Trophoblast cell (in vitro differentiated cells and primary cell): ENCODE measurements around the gene KLHL6.

Experiments
- DNase-seq, 2 donors: peaks; one replicate each; pipeline ENCODE4 v3.0.0-alpha.2; 2016
- H2AFZ ChIP-seq: 2 replicates; pipeline ENCODE4 v1.6.1; 2013; ENCODE audit warnings: low read length, moderate library complexity, mild to moderate bottlenecking; ENCODE audit not compliant: insufficient read depth, poor library complexity
- H2AK5ac ChIP-seq: 2 replicates; pipeline ENCODE4 v1.6.1; 2013; ENCODE audit warnings: mild to moderate bottlenecking, low read length
- H2BK120ac ChIP-seq: 2 replicates; pipeline ENCODE4 v1.6.1; 2013; ENCODE audit warnings: low read length, mild to moderate bottlenecking, moderate library complexity; ENCODE audit not compliant: insufficient read depth, poor library complexity
- H2BK12ac ChIP-seq: 2 replicates; pipeline ENCODE4 v1.6.1; 2013; ENCODE audit warnings: mild to moderate bottlenecking, low read length, moderate library complexity
- H2BK5ac ChIP-seq: 2 replicates; pipeline ENCODE4 v1.6.1; 2013; ENCODE audit warnings: low read length, low read depth, moderate library complexity, mild to moderate bottlenecking; ENCODE audit not compliant: poor library complexity
- H3K14ac ChIP-seq: 2 replicates; pipeline ENCODE4 v1.6.1; 2013; ENCODE audit warnings: mild to moderate bottlenecking, low read length
- H3K18ac ChIP-seq: 2 replicates; pipeline ENCODE4 v1.6.1; 2013; ENCODE audit warnings: mild to moderate bottlenecking, low read length
- H3K23ac ChIP-seq: 2 replicates; pipeline ENCODE4 v1.6.1; 2013; ENCODE audit warnings: low read length
- H3K27ac ChIP-seq: 2 replicates; pipeline ENCODE4 v1.5.1; 2013; ENCODE audit warnings: low read depth, mild to moderate bottlenecking, inconsistent platforms, low read length, moderate library complexity
- H3K27me3 ChIP-seq: 2 replicates; pipeline ENCODE4 v1.6.1; 2013; ENCODE audit warnings: inconsistent platforms, mild to moderate bottlenecking, low read length, moderate library complexity; ENCODE audit not compliant: insufficient read depth
- H3K36me3 ChIP-seq, 2 experiments: 1 replicate in 1 of 2; 2 replicates in 1 of 2; pipeline ENCODE4 v1.6.1; 2013; ENCODE audit warnings: low read length in 2 of 2, mild to moderate bottlenecking in 2 of 2, moderate library complexity in 1 of 2; ENCODE audit not compliant: insufficient read depth in 2 of 2, control insufficient read depth in 1 of 2
- H3K4ac ChIP-seq: 2 replicates; pipeline ENCODE4 v1.6.1; 2013; ENCODE audit warnings: low read depth, mild to moderate bottlenecking, low read length, moderate library complexity
- H3K4me1 ChIP-seq, 2 experiments: 1 replicate in 1 of 2; 2 replicates in 1 of 2; pipeline ENCODE4 v1.6.1; 2013; ENCODE audit warnings: low read length in 2 of 2, mild to moderate bottlenecking in 2 of 2, moderate library complexity in 1 of 2; ENCODE audit not compliant: insufficient read depth in 2 of 2, control insufficient read depth in 1 of 2
- H3K4me2 ChIP-seq: 2 replicates; pipeline ENCODE4 v1.6.1; 2013; ENCODE audit warnings: inconsistent platforms, mild to moderate bottlenecking, low read length, moderate library complexity
- H3K4me3 ChIP-seq: 2 replicates; pipeline ENCODE4 v1.5.1; 2013; ENCODE audit warnings: mild to moderate bottlenecking, low read depth, low read length, inconsistent platforms
- H3K79me1 ChIP-seq: one replicate; pipeline ENCODE4 v1.6.1; 2013; ENCODE audit warnings: low read length
- H3K79me2 ChIP-seq: 2 replicates; pipeline ENCODE4 v1.6.1; 2013; ENCODE audit warnings: low read length, mild to moderate bottlenecking; ENCODE audit not compliant: control insufficient read depth, insufficient read depth, poor library complexity
- H3K9ac ChIP-seq: 2 replicates; pipeline ENCODE4 v1.6.1; 2013; ENCODE audit warnings: mild to moderate bottlenecking, low read length
- H3K9me3 ChIP-seq: 2 replicates; pipeline ENCODE4 v1.6.1; 2013; ENCODE audit warnings: low read depth, mild to moderate bottlenecking, control low read depth, inconsistent platforms, low read length; ENCODE audit not compliant: insufficient read depth
- H4K12ac ChIP-seq: 2 replicates; pipeline ENCODE4 v1.6.1; 2013; ENCODE audit warnings: low read depth, mild to moderate bottlenecking, low read length, moderate library complexity
- H4K8ac ChIP-seq: 2 replicates; pipeline ENCODE4 v1.6.1; 2013; ENCODE audit warnings: low read depth, mild to moderate bottlenecking, low read length, moderate library complexity
- H4K91ac ChIP-seq: one replicate; pipeline ENCODE4 v1.6.1; 2013; ENCODE audit warnings: low read depth, mild to moderate bottlenecking, low read length, moderate library complexity
- WGBS: extraction: QIAGEN DNeasy Blood & Tissue Kit; methylation state at CpG from one replicate; pipeline ENCODE4 v1.1.7; 2013; ENCODE audit warnings: missing lambda C conversion rate; ENCODE audit not compliant: insufficient read length, insufficient coverage; ENCODE audit errors: extremely low coverage; 5-methylcytosine and 5-hydroxymethylcytosine counted together

Gene KLHL6

GRCh38 chr3:183504597-183504996, 50.9 kb downstream of the KLHL6 start:
- H3K27ac ChIP-seq: no peak overlapping the region
- no peak overlapping the region for H3K4me3 ChIP-seq
- no peak overlapping the region for H3K4ac ChIP-seq
- no peak overlapping the region for H2AFZ ChIP-seq
- no peak overlapping the region for H2AK5ac ChIP-seq
- H4K12ac ChIP-seq: no peak overlapping the region
- no peak overlapping the region for H4K8ac ChIP-seq
- no peaks in the 10 kb centered on the region for H3K4me1 ChIP-seq
- no peak overlapping the region for H4K91ac ChIP-seq
- no peak overlapping the region for H3K14ac ChIP-seq
- no peak overlapping the region for H3K9ac ChIP-seq
- no peaks in the 10 kb centered on the region for H3K79me2 ChIP-seq
- no peak overlapping the region for H3K23ac ChIP-seq
- WGBS: no CpG with 5 or more reads among the region's 1 CpG
- H3K36me3 ChIP-seq: no peaks in the 10 kb centered on the region
- no peaks in the 10 kb centered on the region for H3K9me3 ChIP-seq
- H2BK120ac ChIP-seq: no peak overlapping the region
- no peaks in the 10 kb centered on the region for H3K79me1 ChIP-seq
- H3K27me3 ChIP-seq: no peaks in the 10 kb centered on the region
- no peak for DNase-seq
- H2BK5ac ChIP-seq: no peak overlapping the region
- no peak overlapping the region for H3K18ac ChIP-seq
- H2BK12ac ChIP-seq: no peak overlapping the region
- no peak overlapping the region for H3K4me2 ChIP-seq

- Histone ChIP-seq H2AK5ac (no peak overlapping the region), H3K4me1 (no peaks in the 10 kb centered on the region), H4K8ac (no peak overlapping the region), H4K91ac (no peak overlapping the region), H2BK120ac (no peak overlapping the region), H3K4me3 (no peak overlapping the region), H3K27ac (no peak overlapping the region), H3K79me1 (no peaks in the 10 kb centered on the region), H3K14ac (no peak overlapping the region), H3K9me3 (no peaks in the 10 kb centered on the region), H3K9ac (no peak overlapping the region), H4K12ac (no peak overlapping the region), H3K4ac (no peak overlapping the region), H3K23ac (no peak overlapping the region), H3K4me2 (no peak overlapping the region), H2BK12ac (no peak overlapping the region), H3K18ac (no peak overlapping the region), H3K79me2 (no peaks in the 10 kb centered on the region), H2BK5ac (no peak overlapping the region), H3K36me3 (no peaks in the 10 kb centered on the region), H2AFZ (no peak overlapping the region), H3K27me3 (no peaks in the 10 kb centered on the region)
- DNase-seq: no peak
- no CpG with 5 or more reads among the region's 1 CpG for WGBS
Measured at GRCh38 chr3:183503746-183504145, 51.8 kb downstream of the KLHL6 start.

GRCh38 chr3:183502237-183503181, 53.0 kb downstream of the KLHL6 start:
- H4K12ac ChIP-seq: no peak overlapping the region
- H3K9ac ChIP-seq: no peak overlapping the region
- H4K91ac ChIP-seq: no peak overlapping the region
- H2BK12ac ChIP-seq: no peak overlapping the region
- H3K23ac ChIP-seq: no peak overlapping the region
- H3K14ac ChIP-seq: no peak overlapping the region
- H3K18ac ChIP-seq: no peak overlapping the region
- H3K79me2 ChIP-seq: no peaks in the 10 kb centered on the region
- H3K4me1 ChIP-seq: no peaks in the 10 kb centered on the region
- H2BK5ac ChIP-seq: no peak overlapping the region
- no peak overlapping the region for H4K8ac ChIP-seq
- no peak overlapping the region for H2AK5ac ChIP-seq
- H2BK120ac ChIP-seq: no peak overlapping the region
- H3K27me3 ChIP-seq: no peaks in the 10 kb centered on the region
- no peak overlapping the region for H3K4me2 ChIP-seq
- peak; percentile 15 to 35 for DNase-seq
- no peaks in the 10 kb centered on the region for H3K9me3 ChIP-seq
- H3K4me3 ChIP-seq: no peak overlapping the region
- H3K27ac ChIP-seq: no peak overlapping the region
- H3K36me3 ChIP-seq: no peaks in the 10 kb centered on the region
- H3K4ac ChIP-seq: no peak overlapping the region
- no peaks in the 10 kb centered on the region for H3K79me1 ChIP-seq
- no peak overlapping the region for H2AFZ ChIP-seq
- no CpG with 5 or more reads among the region's 7 CpGs for WGBS

GRCh38 chr3:183500981-183501704, 54.4 kb downstream of the KLHL6 start:
- Histone ChIP-seq H3K4me2 (no peak overlapping the region), H3K4ac (no peak overlapping the region), H2BK120ac (no peak overlapping the region), H3K79me1 (no peaks in the 10 kb centered on the region), H4K12ac (no peak overlapping the region), H2BK12ac (no peak overlapping the region), H3K27ac (no peak overlapping the region), H4K91ac (no peak overlapping the region), H3K79me2 (no peaks in the 10 kb centered on the region), H3K18ac (no peak overlapping the region), H2AFZ (no peak overlapping the region), H3K9ac (no peak overlapping the region), H3K14ac (no peak overlapping the region), H3K27me3 (no peaks in the 10 kb centered on the region), H3K36me3 (no peaks in the 10 kb centered on the region), H3K23ac (no peak overlapping the region), H2AK5ac (no peak overlapping the region), H3K4me3 (no peak overlapping the region), H3K4me1 (no peaks in the 10 kb centered on the region), H2BK5ac (no peak overlapping the region), H4K8ac (no peak overlapping the region), H3K9me3 (no peaks in the 10 kb centered on the region)
- WGBS: no CpG with 5 or more reads among the region's 15 CpGs
- DNase-seq: no peak
